Measurements from ENCODE around the gene SIDT1.

DNA sequence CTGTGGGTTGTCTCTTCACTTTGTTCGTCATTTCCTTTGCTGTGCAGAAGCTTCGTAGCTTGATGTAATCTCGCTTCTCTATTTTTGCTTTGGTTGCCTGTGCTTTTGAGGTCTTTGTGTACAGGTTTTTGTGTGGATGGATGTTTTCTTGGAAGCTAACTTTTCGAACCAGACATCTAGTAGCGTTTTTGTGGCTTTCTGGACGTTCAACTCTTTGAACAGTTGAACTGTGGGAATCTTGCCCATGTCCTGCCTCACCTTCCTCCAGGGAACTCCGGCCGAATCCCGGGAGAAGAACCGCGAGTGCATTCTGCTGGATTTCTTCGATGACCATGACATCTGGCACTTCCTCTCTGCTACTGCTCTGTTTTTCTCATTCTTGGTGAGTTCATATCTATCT, 93.5 kb downstream of the SIDT1 start:
- TF ChIP-seq POLR2A (IDR thresholded peaks at IDR 0.05; ENCODE audit: low read depth, low read length), result no peak
- TF ChIP-seq POLR2AphosphoS5 (IDR thresholded peaks at IDR 0.05; ENCODE audit: low read depth, low read length), result no peak
- TF ChIP-seq TAF1 (IDR thresholded peaks at IDR 0.05; ENCODE audit: low read depth, low read length), result no peak
